Gastroesophageal sphincter (tissue), 4 donors: ENCODE measurements around the gene MUC5AC. TPM values are rescaled to one million over a fixed set of nuclear protein-coding genes. Genes with fewer than 3 reads are reported as not detected.

ENCODE experiments used
- ATAC-seq: fragments of 150-250 bp; one replicate; pipeline ENCODE4 v1.9.1; 2016; ENCODE audit warnings: mild to moderate bottlenecking, moderate library complexity
- H3K27ac ChIP-seq, 4 donors: fragments of 200-600 bp; sonication (generic) in 3 of 4; 1 replicate in 3 of 4; 2 replicates in 1 of 4; pipeline ENCODE4 v1.5.1; 2016 to 2019
- H3K27me3 ChIP-seq: fragments of 200-600 bp; sonication (generic); one replicate; pipeline ENCODE4 v1.5.1; 2019
- H3K36me3 ChIP-seq, 2 donors: fragments of 200-600 bp; sonication (generic); one replicate each; pipeline ENCODE4 v1.5.1; 2019; ENCODE audit warnings: control low read depth in 1 of 2
- H3K4me1 ChIP-seq, 3 donors: fragments of 200-600 bp; sonication (generic); 1 replicate in 2 of 3; 2 replicates in 1 of 3; pipeline ENCODE4 v1.5.1; 2016 to 2019; ENCODE audit warnings: control low read depth in 2 of 3
- H3K4me3 ChIP-seq, 2 donors: fragments of 200-600 bp; sonication (generic); one replicate each; pipeline ENCODE4 v1.5.1; 2019; ENCODE audit warnings: mild to moderate bottlenecking in 1 of 2, moderate library complexity in 1 of 2
- H3K9me3 ChIP-seq, 3 donors: fragments of 200-600 bp; sonication (generic); one replicate each; pipeline ENCODE4 v1.5.1; 2017 to 2019; ENCODE audit warnings: control low read depth in 2 of 3
- EP300 ChIP-seq: sonication (generic); formaldehyde crosslinking; IDR thresholded peaks from one replicate; pipeline ENCODE4 v1.6.1; 2017; ENCODE audit warnings: antibody characterized with exemption, mild to moderate bottlenecking
- POLR2A ChIP-seq, 2 donors: fragments of 450-650 bp; IDR thresholded peaks; one replicate each; pipeline ENCODE4 v1.6.1; 2017; ENCODE audit warnings: antibody characterized with exemption in 2 of 2, mild to moderate bottlenecking in 2 of 2, moderate library complexity in 1 of 2
- POLR2AphosphoS5 ChIP-seq: sonication (generic); formaldehyde crosslinking; IDR thresholded peaks from one replicate; pipeline ENCODE4 v1.6.1; 2017; ENCODE audit warnings: antibody characterized with exemption
- WGBS, 2 donors: methylation state at CpG; one replicate each; pipeline ENCODE4 v1.1.5; 2018; ENCODE audit warnings: low coverage in 1 of 2; 5-methylcytosine and 5-hydroxymethylcytosine counted together
- total RNA-seq, 4 donors: library from RNA; depleted of rRNA; stranded (reverse); fragments of >200 nt; gene quantifications; one replicate each; pipeline ENCODE4 v1.1.0, GENCODE V29; 2016
- TF ChIP-seq, protein P1 (sequence below), 4 experiments: fragments of 200-600 bp in 2 of 4; fragments of 450-650 bp in 2 of 4; sonication (generic) in 1 of 4; IDR thresholded peaks; one replicate each; pipeline ENCODE4 v1.5.1; 2017 to 2019; ENCODE audit warnings: antibody characterized with exemption in 4 of 4, mild to moderate bottlenecking in 2 of 4, moderate library complexity in 2 of 4

The MUC5AC gene
- total RNA-seq, 4 donors from 2014 or later: 0.02 to 0.31 TPM; not detected in 2

- H3K27me3 ChIP-seq: peaks cover 86% of the 10 kb centered on the region
- 79 to 88% methylated on average over 3 to 4 of the region's 17 CpGs for WGBS, 2 donors
- no peaks in the 10 kb centered on the region for H3K9me3 ChIP-seq
- no peak overlapping the region for H3K27ac ChIP-seq
- H3K4me1 ChIP-seq: no peaks in the 10 kb centered on the region
- H3K36me3 ChIP-seq: no peaks in the 10 kb centered on the region
- no peak for ATAC-seq
- H3K4me3 ChIP-seq: no peak overlapping the region
- TF ChIP-seq POLR2A (IDR thresholded peaks at IDR 0.05) (no peak), POLR2AphosphoS5 (no peak), EP300 (no peak)
- TF ChIP-seq, protein P1, sequence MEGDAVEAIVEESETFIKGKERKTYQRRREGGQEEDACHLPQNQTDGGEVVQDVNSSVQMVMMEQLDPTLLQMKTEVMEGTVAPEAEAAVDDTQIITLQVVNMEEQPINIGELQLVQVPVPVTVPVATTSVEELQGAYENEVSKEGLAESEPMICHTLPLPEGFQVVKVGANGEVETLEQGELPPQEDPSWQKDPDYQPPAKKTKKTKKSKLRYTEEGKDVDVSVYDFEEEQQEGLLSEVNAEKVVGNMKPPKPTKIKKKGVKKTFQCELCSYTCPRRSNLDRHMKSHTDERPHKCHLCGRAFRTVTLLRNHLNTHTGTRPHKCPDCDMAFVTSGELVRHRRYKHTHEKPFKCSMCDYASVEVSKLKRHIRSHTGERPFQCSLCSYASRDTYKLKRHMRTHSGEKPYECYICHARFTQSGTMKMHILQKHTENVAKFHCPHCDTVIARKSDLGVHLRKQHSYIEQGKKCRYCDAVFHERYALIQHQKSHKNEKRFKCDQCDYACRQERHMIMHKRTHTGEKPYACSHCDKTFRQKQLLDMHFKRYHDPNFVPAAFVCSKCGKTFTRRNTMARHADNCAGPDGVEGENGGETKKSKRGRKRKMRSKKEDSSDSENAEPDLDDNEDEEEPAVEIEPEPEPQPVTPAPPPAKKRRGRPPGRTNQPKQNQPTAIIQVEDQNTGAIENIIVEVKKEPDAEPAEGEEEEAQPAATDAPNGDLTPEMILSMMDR (IDR thresholded peaks at IDR 0.05): no peak
Measured at GRCh38 chr11:1192741-1193325, 35.1 kb downstream of the MUC5AC start.

- no peak for ATAC-seq
- TF ChIP-seq, protein P1 (IDR thresholded peaks at IDR 0.05): no peak
- no peak for TF ChIP-seq POLR2AphosphoS5
- TF ChIP-seq POLR2A (IDR thresholded peaks at IDR 0.05): no peak
- no peak for TF ChIP-seq EP300
- no peaks in the 10 kb centered on the region for H3K36me3 ChIP-seq
- H3K27ac ChIP-seq: no peak overlapping the region
- H3K4me1 ChIP-seq: no peaks in the 10 kb centered on the region
- peaks cover 94% of the 10 kb centered on the region for H3K27me3 ChIP-seq
- WGBS, 2 donors: 40% methylated on average over 1 of the region's 43 CpGs; no CpG with 5 or more reads in 1 of the 2 donors
- H3K9me3 ChIP-seq: no peaks in the 10 kb centered on the region
- H3K4me3 ChIP-seq: no peak overlapping the region
Measured at GRCh38 chr11:1193326-1194230, 35.8 kb downstream of the MUC5AC start.

DNA sequence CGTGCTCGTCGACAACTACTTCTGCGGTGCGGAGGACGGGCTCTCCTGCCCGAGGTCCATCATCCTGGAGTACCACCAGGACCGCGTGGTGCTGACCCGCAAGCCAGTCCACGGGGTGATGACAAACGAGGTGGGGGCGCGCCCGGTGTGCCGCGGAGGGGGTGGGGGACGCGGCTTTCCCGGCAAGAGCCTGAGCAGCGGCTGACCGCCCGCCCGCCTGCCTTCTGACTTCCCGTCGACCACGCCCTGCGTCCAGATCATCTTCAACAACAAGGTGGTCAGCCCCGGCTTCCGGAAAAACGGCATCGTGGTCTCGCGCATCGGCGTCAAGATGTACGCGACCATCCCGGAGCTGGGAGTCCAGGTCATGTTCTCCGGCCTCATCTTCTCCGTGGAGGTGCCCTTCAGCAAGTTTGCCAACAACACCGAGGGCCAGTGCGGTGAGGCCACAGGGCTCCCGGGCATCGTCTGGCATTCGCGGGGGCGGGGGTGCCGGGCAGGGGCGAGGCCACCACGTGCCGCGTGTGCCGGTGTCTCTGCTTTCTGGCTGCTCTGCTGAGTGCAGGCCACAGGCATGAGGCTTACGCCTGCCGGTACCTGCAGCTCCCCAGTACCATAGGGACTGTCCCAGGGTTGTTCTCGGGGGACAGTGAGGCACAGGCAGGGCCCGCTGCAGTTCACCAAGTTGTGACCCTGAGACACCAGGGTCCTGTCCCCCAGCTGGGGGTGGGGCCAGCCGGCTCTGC is 36.7 kb downstream of the MUC5AC start:
- no peak for ATAC-seq
- Histone ChIP-seq H3K36me3 (no peaks in the 10 kb centered on the region), H3K4me1 (no peaks in the 10 kb centered on the region), H3K9me3 (no peaks in the 10 kb centered on the region), H3K4me3 (no peak overlapping the region), H3K27ac (no peak overlapping the region), H3K27me3 (peaks cover 94% of the 10 kb centered on the region)
- WGBS, 2 donors: 100% methylated on average over 2 of the region's 59 CpGs; no CpG with 5 or more reads in 1 of the 2 donors
- TF ChIP-seq, protein P1 (IDR thresholded peaks at IDR 0.05): no peak

DNA sequence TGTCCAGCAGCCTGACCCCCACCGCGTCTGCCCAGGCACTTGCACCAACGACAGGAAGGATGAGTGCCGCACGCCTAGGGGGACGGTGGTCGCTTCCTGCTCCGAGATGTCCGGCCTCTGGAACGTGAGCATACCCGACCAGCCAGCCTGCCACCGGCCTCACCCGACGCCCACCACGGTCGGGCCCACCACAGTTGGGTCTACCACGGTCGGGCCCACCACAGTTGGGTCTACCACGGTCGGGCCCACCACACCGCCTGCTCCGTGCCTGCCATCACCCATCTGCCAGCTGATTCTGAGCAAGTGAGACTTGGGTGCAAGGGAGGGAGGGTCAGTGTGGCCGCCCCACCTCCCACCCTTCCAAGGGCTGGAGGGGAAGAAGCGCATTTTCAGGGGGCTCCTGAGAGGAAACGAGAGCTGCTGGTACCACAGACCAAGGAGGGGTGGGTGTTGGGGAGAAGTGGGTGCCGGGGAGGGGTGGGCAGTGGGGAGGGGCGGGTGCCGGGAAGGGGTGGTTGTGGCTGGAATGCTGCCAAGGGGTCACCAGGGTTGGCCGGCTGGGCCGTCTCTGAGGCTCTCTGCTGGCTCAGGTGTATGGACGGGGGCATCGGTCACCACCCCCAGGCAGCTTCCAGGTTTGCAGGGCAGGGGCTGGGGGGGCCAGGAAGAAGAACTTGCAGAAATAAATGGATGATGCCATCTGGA is 37.4 kb downstream of the MUC5AC start:
- WGBS, 2 donors: 88% methylated on average over 4 of the region's 32 CpGs; no CpG with 5 or more reads in 1 of the 2 donors
- Histone ChIP-seq H3K27me3 (peaks cover 95% of the 10 kb centered on the region), H3K4me1 (no peaks in the 10 kb centered on the region), H3K36me3 (no peaks in the 10 kb centered on the region), H3K4me3 (no peak overlapping the region), H3K27ac (no peak overlapping the region), H3K9me3 (no peaks in the 10 kb centered on the region)
- no peak for ATAC-seq
- TF ChIP-seq POLR2AphosphoS5: no peak
- no peak for TF ChIP-seq POLR2A (IDR thresholded peaks at IDR 0.05)
- TF ChIP-seq EP300: no peak
- TF ChIP-seq, protein P1 (IDR thresholded peaks at IDR 0.05): no peak
